K562 (cell line): ENCODE results near the gene ACBD5. TPM values are rescaled to one million over a fixed set of nuclear protein-coding genes. Genes with fewer than 3 reads are reported as not detected.

Source experiments
- ADNP ChIP-seq: fragments of 200-800 bp; sonication (Bioruptor generic); IDR thresholded peaks from 2 replicates; pipeline ENCODE4 v1.6.1; 2016; ENCODE audit warnings: missing genetic modification characterization, missing compliant biosample characterization
- EHMT2 ChIP-seq: fragments of 450-650 bp; IDR thresholded peaks from 2 replicates; pipeline ENCODE4 v1.6.1; 2018; ENCODE audit warnings: antibody characterized with exemption
- ESRRA ChIP-seq: fragments of 450-650 bp; IDR thresholded peaks from 2 replicates; pipeline ENCODE4 v1.6.1; 2014; ENCODE audit warnings: low read depth, mild to moderate bottlenecking, moderate library complexity, borderline replicate concordance
- ETV6 ChIP-seq, 3 experiments: fragments of 150-350 bp in 1 of 3; sonication (generic) in 1 of 3; formaldehyde crosslinking in 1 of 3; IDR thresholded peaks; 2 replicates each; pipeline versions ENCODE4 v1.6.1 to v1.8.0; 2014 to 2022; ENCODE audit warnings: borderline replicate concordance in 2 of 3, low read depth in 2 of 3, antibody characterized with exemption in 1 of 3, low read length in 1 of 3, mild to moderate bottlenecking in 1 of 3, missing genetic modification reagents in 1 of 3
- HNRNPK ChIP-seq: fragments of 200-400 bp; formaldehyde crosslinking; IDR thresholded peaks from one replicate; pipeline ENCODE4 v1.6.1; 2018; ENCODE audit warnings: mild to moderate bottlenecking, low read depth, low read length; ENCODE audit not compliant: poor library complexity, severe bottlenecking
- HSF4 ChIP-seq: fragments of 250-450 bp; sonication (Bioruptor Pico); IDR thresholded peaks from 2 replicates; pipeline ENCODE4 v2.1.2; 2022; ENCODE audit warnings: mild to moderate bottlenecking, moderate library complexity, borderline replicate concordance
- NR2C1 ChIP-seq, 2 experiments: fragments of 450-650 bp; IDR thresholded peaks; 2 replicates each; pipeline ENCODE4 v1.6.1; 2017; ENCODE audit warnings: mild to moderate bottlenecking in 2 of 2, antibody characterized with exemption in 1 of 2, inconsistent platforms in 1 of 2, missing compliant biosample characterization in 1 of 2, missing genetic modification characterization in 1 of 2
- PHTF2 ChIP-seq: fragments of 250-450 bp; sonication (Bioruptor Pico); IDR thresholded peaks from 2 replicates; pipeline ENCODE4 v1.5.0; 2021; ENCODE audit warnings: mild to moderate bottlenecking
- PRPF4 ChIP-seq: fragments of 200-400 bp; formaldehyde crosslinking; IDR thresholded peaks from one replicate; pipeline ENCODE4 v1.6.1; 2017; ENCODE audit warnings: low read length, low read depth, mild to moderate bottlenecking; ENCODE audit not compliant: insufficient read depth, poor library complexity, severe bottlenecking
- RBFOX2 ChIP-seq: fragments of 200-400 bp; formaldehyde crosslinking; IDR thresholded peaks from 2 replicates; pipeline ENCODE4 v1.6.1; 2017; ENCODE audit warnings: low read depth, mild to moderate bottlenecking, low read length, moderate library complexity
- SMAD3 ChIP-seq: fragments of 450-650 bp; formaldehyde crosslinking; conservative IDR thresholded peaks from 2 replicates; pipeline ENCODE4 v1.4.0; 2020; ENCODE audit warnings: mild to moderate bottlenecking
- SMARCC2 ChIP-seq: fragments of 450-650 bp; IDR thresholded peaks from 2 replicates; pipeline ENCODE4 v1.6.1; 2017; ENCODE audit warnings: antibody characterized with exemption, moderate library complexity, mild to moderate bottlenecking, low read depth
- STAT5A ChIP-seq: IDR thresholded peaks from 2 replicates; pipeline ENCODE4 v1.6.1; 2012; ENCODE audit warnings: low read length, inconsistent platforms, borderline replicate concordance
- TCFL5 ChIP-seq: fragments of 250-450 bp; sonication (Bioruptor Pico); conservative IDR thresholded peaks from 2 replicates; pipeline ENCODE4 v1.6.1; 2021; ENCODE audit warnings: mild to moderate bottlenecking, moderate library complexity, matching md5 sums
- TEAD4 ChIP-seq, 2 experiments: sonication (generic) in 1 of 2; formaldehyde crosslinking in 1 of 2; IDR thresholded peaks; 2 replicates each; pipeline versions ENCODE4 v1.6.1 to v1.8.0; 2012 to 2022; ENCODE audit warnings: borderline replicate concordance in 1 of 2, inconsistent platforms in 1 of 2, low read length in 1 of 2, mild to moderate bottlenecking in 1 of 2, missing genetic modification reagents in 1 of 2
- THRAP3 ChIP-seq: fragments of 450-650 bp; IDR thresholded peaks from 2 replicates; pipeline ENCODE4 v1.6.1; 2016; ENCODE audit warnings: mild to moderate bottlenecking, inconsistent platforms, borderline replicate concordance
- XRCC3 ChIP-seq: fragments of 450-650 bp; IDR thresholded peaks from 2 replicates; pipeline ENCODE4 v1.6.1; 2017; ENCODE audit warnings: mild to moderate bottlenecking, moderate library complexity
- YBX1 ChIP-seq: fragments of 450-650 bp; IDR thresholded peaks from 2 replicates; pipeline ENCODE4 v1.7.1; 2016; ENCODE audit warnings: mild to moderate bottlenecking
- ZKSCAN3 ChIP-seq: fragments of 250-450 bp; sonication (Bioruptor Pico); IDR thresholded peaks from 2 replicates; pipeline ENCODE4 v1.4.0; 2020
- ZNF121 ChIP-seq: sonication (generic); formaldehyde crosslinking; conservative IDR thresholded peaks from 2 replicates; pipeline ENCODE4 v1.8.0; 2022; ENCODE audit warnings: missing genetic modification reagents
- ZNF184 ChIP-seq: sonication (generic); formaldehyde crosslinking; IDR thresholded peaks from 2 replicates; pipeline ENCODE4 v1.5.0; 2020; ENCODE audit warnings: missing genetic modification reagents
- polyA plus RNA-seq, 8 experiments: library from polyadenylated mRNA; depleted of rRNA in 4 of 8; stranded (reverse) in 5 of 8; unstranded in 3 of 8; fragments of >200 nt; fragmentation: Nextera tagmentation in 2 of 8; fragmentation: Illumina TruSeq in 1 of 8; extraction: Ambion mirVana in 2 of 8; extraction: Trizol in 1 of 8; gene quantifications; 2 replicates each; pipeline versions ENCODE4 v1.2.1 to v1.2.3, GENCODE V29; 2011 to 2014; ENCODE audit warnings: inconsistent platforms in 1 of 8, missing spikeins in 1 of 8
- total RNA-seq, 7 experiments: library from RNA; depleted of rRNA in 6 of 7; stranded (reverse); fragments of >200 nt in 6 of 7; fragmentation: Illumina TruSeq in 2 of 7; extraction: Trizol in 2 of 7; gene quantifications; 2 replicates each; pipeline versions ENCODE4 v1.2.1 to v1.2.3, GENCODE V29; 2011 to 2021; ENCODE audit warnings: low replicate concordance in 1 of 7
- TF ChIP-seq, protein P1 (sequence below): fragments of 450-650 bp; IDR thresholded peaks from 2 replicates; pipeline ENCODE4 v1.6.1; 2018; ENCODE audit warnings: mild to moderate bottlenecking, low read depth; ENCODE audit not compliant: partially characterized antibody
- TF ChIP-seq, protein P2 (sequence below): fragments of 250-450 bp; sonication (Bioruptor Pico); IDR thresholded peaks from 2 replicates; pipeline ENCODE4 v1.8.0; 2022; ENCODE audit warnings: inconsistent platforms, mild to moderate bottlenecking, moderate library complexity, borderline replicate concordance
- TF ChIP-seq, protein P3 (sequence below): fragments of 450-650 bp; formaldehyde crosslinking; IDR thresholded peaks from 2 replicates; pipeline ENCODE4 v1.4.0; 2022; ENCODE audit warnings: missing genetic modification characterization

The ACBD5 gene
- total and polyA plus RNA-seq, 9 of the 15 experiments (the other 6 are each of a cell fraction or from before 2014, with no cell fraction given), result 1.5 to 10.3 (median 7.8) TPM

DNA sequence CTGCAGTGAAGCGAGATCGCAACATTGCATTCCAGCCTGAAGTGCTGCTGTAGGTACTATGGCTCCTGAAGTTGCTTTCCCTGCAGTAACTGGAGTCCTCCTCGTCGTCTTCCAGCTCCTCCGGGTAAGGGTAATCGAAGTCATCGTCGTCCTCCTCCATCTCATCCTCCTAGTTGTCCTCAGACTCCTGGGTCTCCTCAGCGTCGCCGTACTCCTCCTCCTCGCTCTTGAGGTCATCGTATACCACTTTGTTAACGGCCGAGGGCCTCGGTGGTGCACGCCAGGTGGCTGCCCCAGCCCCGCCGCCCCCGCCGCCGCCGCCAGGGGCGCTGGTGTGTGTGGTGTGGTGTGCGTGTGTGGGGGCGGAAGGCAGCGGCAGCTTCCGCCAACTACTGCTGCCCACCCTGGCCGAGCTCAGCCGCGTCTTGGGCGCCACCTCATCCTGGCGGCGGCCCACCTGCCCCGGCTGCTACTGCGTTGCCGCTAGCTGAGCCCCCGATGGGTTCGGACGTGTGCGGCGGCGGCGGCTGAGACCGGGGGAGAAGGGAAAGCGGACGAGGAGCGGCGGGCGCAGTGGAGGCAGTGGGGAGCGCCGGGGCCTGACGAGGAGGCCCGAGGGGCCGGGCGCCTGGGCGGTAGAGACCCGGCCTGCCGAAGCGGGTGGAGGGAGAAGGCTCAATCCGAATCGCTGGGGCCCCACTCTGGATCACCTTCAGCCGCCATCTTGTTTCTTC is 11.8 kb upstream of the ACBD5 start (continued):
- peak; percentile 24; the same call in 1 of the 2 replicates for TF ChIP-seq ESRRA
- TF ChIP-seq TCFL5 (CRISPR knock-in tag), result no peak
- no peak for TF ChIP-seq THRAP3
- TF ChIP-seq ZNF184 (CRISPR knock-in tag), result no peak
- TF ChIP-seq SMARCC2, result no peak
- TF ChIP-seq, protein P1, sequence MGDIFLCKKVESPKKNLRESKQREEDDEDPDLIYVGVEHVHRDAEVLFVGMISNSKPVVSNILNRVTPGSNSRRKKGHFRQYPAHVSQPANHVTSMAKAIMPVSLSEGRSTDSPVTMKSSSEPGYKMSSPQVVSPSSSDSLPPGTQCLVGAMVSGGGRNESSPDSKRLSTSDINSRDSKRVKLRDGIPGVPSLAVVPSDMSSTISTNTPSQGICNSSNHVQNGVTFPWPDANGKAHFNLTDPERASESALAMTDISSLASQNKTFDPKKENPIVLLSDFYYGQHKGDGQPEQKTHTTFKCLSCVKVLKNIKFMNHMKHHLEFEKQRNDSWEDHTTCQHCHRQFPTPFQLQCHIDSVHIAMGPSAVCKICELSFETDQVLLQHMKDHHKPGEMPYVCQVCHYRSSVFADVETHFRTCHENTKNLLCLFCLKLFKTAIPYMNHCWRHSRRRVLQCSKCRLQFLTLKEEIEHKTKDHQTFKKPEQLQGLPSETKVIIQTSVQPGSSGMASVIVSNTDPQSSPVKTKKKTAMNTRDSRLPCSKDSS, result no peak
- TF ChIP-seq, protein P2, sequence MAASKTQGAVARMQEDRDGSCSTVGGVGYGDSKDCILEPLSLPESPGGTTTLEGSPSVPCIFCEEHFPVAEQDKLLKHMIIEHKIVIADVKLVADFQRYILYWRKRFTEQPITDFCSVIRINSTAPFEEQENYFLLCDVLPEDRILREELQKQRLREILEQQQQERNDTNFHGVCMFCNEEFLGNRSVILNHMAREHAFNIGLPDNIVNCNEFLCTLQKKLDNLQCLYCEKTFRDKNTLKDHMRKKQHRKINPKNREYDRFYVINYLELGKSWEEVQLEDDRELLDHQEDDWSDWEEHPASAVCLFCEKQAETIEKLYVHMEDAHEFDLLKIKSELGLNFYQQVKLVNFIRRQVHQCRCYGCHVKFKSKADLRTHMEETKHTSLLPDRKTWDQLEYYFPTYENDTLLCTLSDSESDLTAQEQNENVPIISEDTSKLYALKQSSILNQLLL (CRISPR knock-in tag), result no peak
- TF ChIP-seq ZNF121 (CRISPR knock-in tag), result no peak
- TF ChIP-seq YBX1, result no peak
- TF ChIP-seq SMAD3, result 0 out of 2 replicates have a peak, but pooled peaks have one; percentile 14
- TF ChIP-seq RBFOX2, result peak; percentile 88
- no peak for TF ChIP-seq STAT5A
- TF ChIP-seq ETV6 (IDR thresholded peaks at IDR 0.05; ENCODE audit: borderline replicate concordance in 1 of 2, low read depth in 2 of 2, low read length in 1 of 2), result no peak
- no peak for TF ChIP-seq ETV6 (CRISPR knock-in tag; IDR thresholded peaks at IDR 0.05; ENCODE audit: borderline replicate concordance)
- TF ChIP-seq HNRNPK, result no peak
- no peak for TF ChIP-seq HSF4 (CRISPR knock-in tag)
- TF ChIP-seq EHMT2, result no peak
- TF ChIP-seq PRPF4, result no peak
- no peak for TF ChIP-seq TEAD4 (IDR thresholded peaks at IDR 0.05; ENCODE audit: low read length)
- no peak for TF ChIP-seq TEAD4 (CRISPR knock-in tag; IDR thresholded peaks at IDR 0.05; ENCODE audit: borderline replicate concordance)
- TF ChIP-seq ADNP (tag), result no peak
- TF ChIP-seq XRCC3, result no peak
- TF ChIP-seq, protein P3, sequence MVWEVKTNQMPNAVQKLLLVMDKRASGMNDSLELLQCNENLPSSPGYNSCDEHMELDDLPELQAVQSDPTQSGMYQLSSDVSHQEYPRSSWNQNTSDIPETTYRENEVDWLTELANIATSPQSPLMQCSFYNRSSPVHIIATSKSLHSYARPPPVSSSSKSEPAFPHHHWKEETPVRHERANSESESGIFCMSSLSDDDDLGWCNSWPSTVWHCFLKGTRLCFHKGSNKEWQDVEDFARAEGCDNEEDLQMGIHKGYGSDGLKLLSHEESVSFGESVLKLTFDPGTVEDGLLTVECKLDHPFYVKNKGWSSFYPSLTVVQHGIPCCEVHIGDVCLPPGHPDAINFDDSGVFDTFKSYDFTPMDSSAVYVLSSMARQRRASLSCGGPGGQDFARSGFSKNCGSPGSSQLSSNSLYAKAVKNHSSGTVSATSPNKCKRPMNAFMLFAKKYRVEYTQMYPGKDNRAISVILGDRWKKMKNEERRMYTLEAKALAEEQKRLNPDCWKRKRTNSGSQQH (CRISPR knock-in tag), result no peak
- TF ChIP-seq NR2C1 (IDR thresholded peaks at IDR 0.05), result no peak
- TF ChIP-seq NR2C1 (tag; IDR thresholded peaks at IDR 0.05), result no peak
- no peak for TF ChIP-seq ZKSCAN3 (CRISPR knock-in tag)
- no peak for TF ChIP-seq PHTF2 (CRISPR knock-in tag)
